HG03108 (cell line): ENCODE measurements around the gene PLEKHA8.

Experiments used
- ATAC-seq: cut with Tn5 transposase; IDR thresholded peaks from one replicate; pipeline ENCODE4 v1.9.1; 2021; ENCODE audit warnings: moderate library complexity; ENCODE audit not compliant: unreplicated experiment

Gene PLEKHA8

GRCh38 chr7:30028216-30028748 is at the start of gene PLEKHA8:
Gene PLEKHA8, plus strand, starts transcription at chr7:30028412. Its CDS starts 351 bp downstream, at chr7:30028763.
- ATAC-seq: peak; percentile 44

GRCh38 chr7:29980151-29980550 is 48.1 kb upstream of the PLEKHA8 start:
- no peak for ATAC-seq

GRCh38 chr7:29987083-29987482 is 41.1 kb upstream of the PLEKHA8 start:
- ATAC-seq: no peak

GRCh38 chr7:29987811-29988317 is 40.3 kb upstream of the PLEKHA8 start:
- no peak for ATAC-seq

- ATAC-seq: no peak
These were observed 39.6 kb upstream of the PLEKHA8 start for GRCh38 chr7:29988424-29989256.

GRCh38 chr7:29989257-29989995 is 38.8 kb upstream of the PLEKHA8 start, which contains the start of gene SCRN1:
Gene SCRN1, minus strand, starts transcription at chr7:29989801. Its CDS starts 20,734 bp downstream, at chr7:29969067.
- no peak for ATAC-seq

GRCh38 chr7:29990931-29991330 is 37.3 kb upstream of the PLEKHA8 start:
- ATAC-seq: no peak

GRCh38 chr7:29991937-29992336 is 36.3 kb upstream of the PLEKHA8 start:
- ATAC-seq: no peak

- ATAC-seq: no peak
These were observed 35.1 kb upstream of the PLEKHA8 start for GRCh38 chr7:29993140-29993539.

- no peak for ATAC-seq
These were observed 32.6 kb upstream of the PLEKHA8 start for GRCh38 chr7:29995652-29996051.

- ATAC-seq: no peak
These were observed 31.9 kb upstream of the PLEKHA8 start for GRCh38 chr7:29996321-29996720.

GRCh38 chr7:29998489-29998888 is 29.7 kb upstream of the PLEKHA8 start:
- ATAC-seq: no peak

GRCh38 chr7:30001998-30002397 is 26.2 kb upstream of the PLEKHA8 start:
- ATAC-seq: no peak

GRCh38 chr7:30003098-30003497 is 25.1 kb upstream of the PLEKHA8 start:
- no peak for ATAC-seq

GRCh38 chr7:30005464-30005863 is 22.7 kb upstream of the PLEKHA8 start:
- ATAC-seq: no peak

GRCh38 chr7:30010021-30010420 is 18.2 kb upstream of the PLEKHA8 start:
- ATAC-seq: no peak

- ATAC-seq: no peak
These were observed 15.5 kb upstream of the PLEKHA8 start for GRCh38 chr7:30012757-30013156.

GRCh38 chr7:30018451-30018850 is 9.8 kb upstream of the PLEKHA8 start:
- no peak for ATAC-seq

GRCh38 chr7:30019387-30019786 is 8.8 kb upstream of the PLEKHA8 start:
- ATAC-seq: no peak

- ATAC-seq: no peak
These were observed 8.3 kb upstream of the PLEKHA8 start for GRCh38 chr7:30019960-30020359.

- no peak for ATAC-seq
These were observed 7.7 kb upstream of the PLEKHA8 start for GRCh38 chr7:30020535-30020934.

GRCh38 chr7:30022991-30023390 is 5.2 kb upstream of the PLEKHA8 start:
- no peak for ATAC-seq
